SK-N-SH treated with all-trans-retinoic acid at 6 μM for 48 hours (cell line): ENCODE data around the gene UVRAG.

Experiments used
- ATAC-seq: fragments of 200-7000 bp; cut with Tn5 transposase; 3 replicates; pipeline ENCODE4 v1.9.1; 2020; ENCODE audit warnings: mild to moderate bottlenecking, moderate library complexity
- ARNTL ChIP-seq: fragments of 450-650 bp; formaldehyde crosslinking; IDR thresholded peaks from 2 replicates; pipeline ENCODE4 v1.5.0; 2020; ENCODE audit warnings: low read depth, mild to moderate bottlenecking, moderate library complexity, borderline replicate concordance
- BACH2 ChIP-seq: fragments of 250-450 bp; sonication (Bioruptor Pico); IDR thresholded peaks from 2 replicates; pipeline ENCODE4 v1.9.0; 2021; ENCODE audit warnings: mild to moderate bottlenecking, borderline replicate concordance
- CREB5 ChIP-seq: fragments of 250-450 bp; sonication (Bioruptor Pico); IDR thresholded peaks from 2 replicates; pipeline ENCODE4 v1.5.1; 2020; ENCODE audit warnings: low read depth, mild to moderate bottlenecking, moderate library complexity
- CSDC2 ChIP-seq: fragments of 250-450 bp; sonication (Bioruptor Pico); IDR thresholded peaks from 2 replicates; pipeline ENCODE4 v1.5.0; 2020; ENCODE audit warnings: mild to moderate bottlenecking, moderate library complexity
- CSRNP3 ChIP-seq: fragments of 250-450 bp; sonication (Bioruptor Pico); IDR thresholded peaks from 2 replicates; pipeline ENCODE4 v1.5.1; 2021; ENCODE audit warnings: mild to moderate bottlenecking, moderate library complexity
- ESRRG ChIP-seq: fragments of 250-450 bp; sonication (Bioruptor Pico); IDR thresholded peaks from 2 replicates; pipeline ENCODE4 v1.6.1; 2021; ENCODE audit warnings: mild to moderate bottlenecking
- ISL1 ChIP-seq: fragments of 250-450 bp; sonication (Bioruptor Pico); IDR thresholded peaks from 2 replicates; pipeline ENCODE4 v2.1.2; 2022; ENCODE audit warnings: mild to moderate bottlenecking, moderate library complexity
- OSR1 ChIP-seq: fragments of 250-450 bp; sonication (Bioruptor Pico); IDR thresholded peaks from 2 replicates; pipeline ENCODE4 v1.8.0; 2022; ENCODE audit warnings: moderate library complexity, mild to moderate bottlenecking, inconsistent platforms
- PATZ1 ChIP-seq: fragments of 250-450 bp; sonication (Bioruptor Pico); IDR thresholded peaks from 2 replicates; pipeline ENCODE4 v1.8.0; 2020; ENCODE audit warnings: mild to moderate bottlenecking, moderate library complexity, borderline replicate concordance
- POU6F1 ChIP-seq: fragments of 250-450 bp; sonication (Bioruptor Pico); IDR thresholded peaks from 2 replicates; pipeline ENCODE4 v1.8.0; 2021; ENCODE audit warnings: low read depth, mild to moderate bottlenecking, moderate library complexity, borderline replicate concordance
- PPARA ChIP-seq: fragments of 250-450 bp; sonication (Bioruptor Pico); IDR thresholded peaks from 2 replicates; pipeline ENCODE4 v1.5.0; 2020; ENCODE audit warnings: mild to moderate bottlenecking, borderline replicate concordance
- RARB ChIP-seq: fragments of 250-450 bp; sonication (Bioruptor Pico); IDR thresholded peaks from 2 replicates; pipeline ENCODE4 v1.8.0; 2021; ENCODE audit warnings: mild to moderate bottlenecking, moderate library complexity
- SNAI2 ChIP-seq: fragments of 250-450 bp; sonication (Bioruptor Pico); IDR thresholded peaks from 2 replicates; pipeline ENCODE4 v1.5.0; 2020; ENCODE audit warnings: mild to moderate bottlenecking, moderate library complexity
- TCF4 ChIP-seq: fragments of 250-450 bp; sonication (Bioruptor Pico); IDR thresholded peaks from 2 replicates; pipeline ENCODE4 v1.8.0; 2021; ENCODE audit warnings: mild to moderate bottlenecking, moderate library complexity, borderline replicate concordance
- TOX ChIP-seq: fragments of 250-450 bp; sonication (Bioruptor Pico); IDR thresholded peaks from 2 replicates; pipeline ENCODE4 v1.8.0; 2021; ENCODE audit warnings: mild to moderate bottlenecking, moderate library complexity, borderline replicate concordance
- ZC3H10 ChIP-seq: fragments of 250-450 bp; sonication (Bioruptor Pico); IDR thresholded peaks from 2 replicates; pipeline ENCODE4 v1.5.1; 2021; ENCODE audit warnings: mild to moderate bottlenecking, moderate library complexity
- ZFP3 ChIP-seq: fragments of 250-450 bp; sonication (Bioruptor Pico); IDR thresholded peaks from 2 replicates; pipeline ENCODE4 v1.5.0; 2020; ENCODE audit warnings: mild to moderate bottlenecking, moderate library complexity
- ZFP30 ChIP-seq: fragments of 450-650 bp; formaldehyde crosslinking; IDR thresholded peaks from 2 replicates; pipeline ENCODE4 v1.5.0; 2022; ENCODE audit warnings: mild to moderate bottlenecking, moderate library complexity
- ZNF565 ChIP-seq: fragments of 450-650 bp; formaldehyde crosslinking; conservative IDR thresholded peaks from 2 replicates; pipeline ENCODE4 v1.5.0; 2020; ENCODE audit warnings: low read depth, mild to moderate bottlenecking, moderate library complexity
- ZNF70 ChIP-seq: fragments of 450-650 bp; formaldehyde crosslinking; IDR thresholded peaks from 2 replicates; pipeline ENCODE4 v1.5.0; 2020; ENCODE audit warnings: mild to moderate bottlenecking, moderate library complexity
- ZNF8 ChIP-seq: fragments of 450-650 bp; formaldehyde crosslinking; IDR thresholded peaks from 2 replicates; pipeline ENCODE4 v1.5.0; 2020; ENCODE audit warnings: mild to moderate bottlenecking, moderate library complexity

UVRAG gene

GRCh38 chr11:75939992-75940391 is 125.0 kb downstream of the UVRAG start:
- ATAC-seq, result no peak
- TF ChIP-seq CSDC2, result no peak
- TF ChIP-seq ZFP3 (CRISPR knock-in tag), result no peak
- no peak for TF ChIP-seq ESRRG (CRISPR knock-in tag)
- no peak for TF ChIP-seq RARB (CRISPR knock-in tag)
- TF ChIP-seq POU6F1 (CRISPR knock-in tag), result no peak
- TF ChIP-seq ISL1, result no peak
- TF ChIP-seq BACH2 (CRISPR knock-in tag), result no peak

GRCh38 chr11:75940911-75941310 is 125.9 kb downstream of the UVRAG start:
- ATAC-seq, result no peak

GRCh38 chr11:75944515-75944914 is 129.5 kb downstream of the UVRAG start:
- no peak for ATAC-seq
- TF ChIP-seq ZNF565 (CRISPR knock-in tag), result no peak
- TF ChIP-seq CSDC2, result no peak
- no peak for TF ChIP-seq POU6F1 (CRISPR knock-in tag)
- no peak for TF ChIP-seq ZNF70 (CRISPR knock-in tag)
- no peak for TF ChIP-seq CSRNP3 (CRISPR knock-in tag)
- TF ChIP-seq PPARA, result no peak
- no peak for TF ChIP-seq BACH2 (CRISPR knock-in tag)
- no peak for TF ChIP-seq ESRRG (CRISPR knock-in tag)
- TF ChIP-seq TOX, result no peak
- TF ChIP-seq TCF4 (CRISPR knock-in tag), result no peak
- TF ChIP-seq CREB5 (CRISPR knock-in tag), result no peak
- TF ChIP-seq ZC3H10 (CRISPR knock-in tag), result no peak
- no peak for TF ChIP-seq RARB (CRISPR knock-in tag)
- no peak for TF ChIP-seq SNAI2 (CRISPR knock-in tag)
- no peak for TF ChIP-seq ISL1
- TF ChIP-seq ZFP3 (CRISPR knock-in tag), result no peak

More at GRCh38 chr11:75940911-75941310, 125.9 kb downstream of the UVRAG start:
- TF ChIP-seq POU6F1 (CRISPR knock-in tag), result no peak
- TF ChIP-seq PPARA, result no peak
- TF ChIP-seq ESRRG (CRISPR knock-in tag), result no peak
- no peak for TF ChIP-seq TCF4 (CRISPR knock-in tag)
- no peak for TF ChIP-seq BACH2 (CRISPR knock-in tag)
- no peak for TF ChIP-seq OSR1 (CRISPR knock-in tag)
- TF ChIP-seq CREB5 (CRISPR knock-in tag), result no peak
- no peak for TF ChIP-seq PATZ1 (CRISPR knock-in tag)
- TF ChIP-seq ISL1, result no peak
- no peak for TF ChIP-seq ARNTL (CRISPR knock-in tag)
- no peak for TF ChIP-seq ZNF8 (CRISPR knock-in tag)
- TF ChIP-seq ZNF565 (CRISPR knock-in tag), result no peak
- no peak for TF ChIP-seq ZFP30 (CRISPR knock-in tag)
- TF ChIP-seq SNAI2 (CRISPR knock-in tag), result no peak
- TF ChIP-seq RARB (CRISPR knock-in tag), result no peak
